ENCODE data around the gene CNOT6L.
"Not testable (repeated sequence)": the region's sequence is repeated elsewhere in the genome, so short reads cannot be mapped to it uniquely, and the experiment has no call there.

CNOT6L gene

DNA sequence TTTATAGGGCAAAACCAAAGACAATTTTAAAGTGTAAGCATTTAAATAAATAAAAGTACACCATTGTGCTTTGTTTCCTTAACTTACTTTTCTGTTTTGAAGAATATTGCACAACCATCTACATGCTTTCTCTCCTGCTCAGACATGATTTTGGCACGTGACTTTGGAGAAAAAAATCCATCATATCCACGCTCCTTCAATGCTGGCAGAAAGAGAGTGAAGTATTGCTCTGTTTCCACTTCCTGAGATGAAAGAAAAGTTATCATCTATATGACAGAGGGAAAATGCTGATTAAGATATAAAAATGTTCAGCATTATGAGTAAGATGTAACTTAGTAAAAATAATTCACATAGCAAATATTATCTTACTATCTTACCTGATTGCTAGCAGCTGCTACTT, 77.1 kb downstream of the CNOT6L start:
- Histone ChIP-seq H3K9me3 (ENCODE audit: control insufficient read depth, insufficient read depth, low read depth, low read length) (no peaks in the 10 kb centered on the region), H3K4me3 (ENCODE audit: low read depth, low read length) (no peak overlapping the region), H3K36me3 (ENCODE audit: control insufficient read depth, insufficient read depth, low read length) (no peaks in the 10 kb centered on the region), H3K27ac (ENCODE audit: low read depth, low read length) (no peak overlapping the region), H3K4me1 (ENCODE audit: control insufficient read depth, insufficient read depth, low read length) (no peaks in the 10 kb centered on the region), H3K27me3 (ENCODE audit: control insufficient read depth, insufficient read depth, low read length) (no peaks in the 10 kb centered on the region), H3K9ac (ENCODE audit: low read length) (no peak overlapping the region)

DNA sequence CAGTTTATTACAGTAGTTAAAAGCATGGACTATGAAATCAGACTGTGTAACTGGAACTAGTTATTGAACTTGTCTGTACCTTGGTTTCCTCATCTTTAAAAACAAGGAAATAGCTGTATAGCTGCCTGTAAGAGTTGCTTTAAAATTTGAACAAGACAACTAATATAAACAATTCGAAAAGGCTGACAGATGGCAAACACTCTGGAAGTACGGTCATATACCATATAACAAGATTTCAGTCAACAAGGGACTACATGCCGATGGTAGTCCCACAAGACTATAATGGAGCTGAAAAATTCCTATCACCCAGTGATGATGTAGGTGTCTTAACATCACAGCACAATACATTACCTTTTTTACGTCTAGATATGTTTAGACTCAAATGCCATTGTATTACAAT, 78.7 kb downstream of the CNOT6L start:
- H3K27ac ChIP-seq (ENCODE audit: low read depth, low read length) = no peak overlapping the region
- no peak overlapping the region for H3K9ac ChIP-seq (ENCODE audit: low read length)
- H3K36me3 ChIP-seq (ENCODE audit: control insufficient read depth, insufficient read depth, low read length) = no peaks in the 10 kb centered on the region
- no peaks in the 10 kb centered on the region for H3K27me3 ChIP-seq (ENCODE audit: control insufficient read depth, insufficient read depth, low read length)
- H3K9me3 ChIP-seq (ENCODE audit: control insufficient read depth, insufficient read depth, low read depth, low read length) = no peaks in the 10 kb centered on the region
- no peaks in the 10 kb centered on the region for H3K4me1 ChIP-seq (ENCODE audit: control insufficient read depth, insufficient read depth, low read length)
- no peak overlapping the region for H3K4me3 ChIP-seq (ENCODE audit: low read depth, low read length)

DNA sequence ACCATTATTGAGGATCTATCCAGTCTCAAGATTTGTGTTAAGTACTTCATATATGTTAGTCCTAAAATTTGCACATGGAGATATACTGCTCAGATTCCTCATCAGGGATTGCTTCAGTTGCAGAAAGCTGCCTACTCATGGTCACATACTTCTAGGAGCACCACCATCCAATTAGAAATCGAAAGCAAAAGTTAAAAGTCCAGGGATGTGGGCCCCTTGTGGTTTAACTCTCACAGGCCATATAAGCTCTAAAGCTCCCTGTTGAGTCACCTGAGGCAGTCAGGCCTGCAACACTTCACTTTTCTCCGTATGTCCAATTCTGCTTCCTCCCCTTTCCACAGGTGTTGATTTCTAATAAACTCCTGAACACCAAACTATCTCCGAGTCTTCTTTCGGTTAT, 84.2 kb downstream of the CNOT6L start:
- Histone ChIP-seq H3K4me3 (ENCODE audit: low read depth, low read length) (no peak overlapping the region), H3K27ac (ENCODE audit: low read depth, low read length) (no peak overlapping the region), H3K9me3 (ENCODE audit: control insufficient read depth, insufficient read depth, low read depth, low read length) (no peaks in the 10 kb centered on the region), H3K9ac (ENCODE audit: low read length) (no peak overlapping the region), H3K4me1 (ENCODE audit: control insufficient read depth, insufficient read depth, low read length) (peaks cover 5% of the 10 kb centered on the region; the same call in 1 of the 2 replicates), H3K36me3 (ENCODE audit: control insufficient read depth, insufficient read depth, low read length) (no peaks in the 10 kb centered on the region), H3K27me3 (ENCODE audit: control insufficient read depth, insufficient read depth, low read length) (no peaks in the 10 kb centered on the region)

DNA sequence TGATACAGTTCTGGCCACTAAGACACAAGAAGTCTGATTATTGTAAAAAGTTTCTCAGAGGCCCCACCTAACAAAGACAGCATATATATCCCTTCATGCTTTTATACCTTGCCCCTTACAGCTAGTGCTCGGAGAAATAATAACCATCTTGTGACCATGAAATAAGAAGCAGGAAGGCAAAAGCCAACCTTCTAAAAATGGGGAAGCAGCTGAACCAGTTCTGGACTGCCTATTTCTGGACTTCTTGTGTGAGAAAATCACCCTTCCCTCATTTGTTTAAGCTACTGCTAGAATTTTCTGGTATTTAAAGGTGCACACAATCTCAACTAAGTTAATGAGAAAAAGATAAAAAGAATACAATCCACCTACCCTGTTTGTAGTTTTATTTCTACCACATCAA, 87.5 kb downstream of the CNOT6L start:
- H3K27me3 ChIP-seq (ENCODE audit: control insufficient read depth, insufficient read depth, low read length) = no peaks in the 10 kb centered on the region
- H3K27ac ChIP-seq (ENCODE audit: low read depth, low read length) = no peak overlapping the region
- peaks cover 5% of the 10 kb centered on the region; the same call in 1 of the 2 replicates for H3K4me1 ChIP-seq (ENCODE audit: control insufficient read depth, insufficient read depth, low read length)
- H3K9ac ChIP-seq (ENCODE audit: low read length) = no peak overlapping the region
- H3K4me3 ChIP-seq (ENCODE audit: low read depth, low read length) = no peak overlapping the region
- 0 out of 2 replicates have a peak, but pooled peaks cover 2% of the 10 kb centered on the region for H3K36me3 ChIP-seq (ENCODE audit: control insufficient read depth, insufficient read depth, low read length)
- H3K9me3 ChIP-seq (ENCODE audit: control insufficient read depth, insufficient read depth, low read depth, low read length) = no peaks in the 10 kb centered on the region

DNA sequence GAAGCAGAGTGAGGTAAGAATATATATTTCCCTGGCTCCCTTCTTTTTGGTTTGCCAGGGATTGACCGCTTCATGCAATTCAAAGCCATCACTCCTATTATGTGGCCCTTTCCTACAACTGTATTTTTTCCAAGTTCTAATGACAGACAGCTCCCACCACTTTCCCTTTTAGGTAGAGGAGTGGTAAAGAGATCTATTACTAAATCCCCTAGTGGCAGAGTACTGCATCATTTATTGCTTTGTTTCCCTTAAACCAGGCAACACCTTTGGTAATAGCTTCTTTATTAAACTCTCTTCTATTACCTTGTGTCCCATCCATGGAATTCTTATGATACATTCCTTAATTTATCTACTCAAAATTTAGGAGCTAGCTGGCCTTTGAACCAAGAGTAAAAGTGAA, 90.7 kb downstream of the CNOT6L start:
- Histone ChIP-seq H3K27me3 (ENCODE audit: control insufficient read depth, insufficient read depth, low read length) (no peaks in the 10 kb centered on the region), H3K9ac (ENCODE audit: low read length) (no peak overlapping the region), H3K9me3 (ENCODE audit: control insufficient read depth, insufficient read depth, low read depth, low read length) (no peaks in the 10 kb centered on the region), H3K36me3 (ENCODE audit: control insufficient read depth, insufficient read depth, low read length) (0 out of 2 replicates have a peak, but pooled peaks cover 2% of the 10 kb centered on the region), H3K27ac (ENCODE audit: low read depth, low read length) (no peak overlapping the region), H3K4me3 (ENCODE audit: low read depth, low read length) (no peak overlapping the region), H3K4me1 (ENCODE audit: control insufficient read depth, insufficient read depth, low read length) (no peaks in the 10 kb centered on the region)

DNA sequence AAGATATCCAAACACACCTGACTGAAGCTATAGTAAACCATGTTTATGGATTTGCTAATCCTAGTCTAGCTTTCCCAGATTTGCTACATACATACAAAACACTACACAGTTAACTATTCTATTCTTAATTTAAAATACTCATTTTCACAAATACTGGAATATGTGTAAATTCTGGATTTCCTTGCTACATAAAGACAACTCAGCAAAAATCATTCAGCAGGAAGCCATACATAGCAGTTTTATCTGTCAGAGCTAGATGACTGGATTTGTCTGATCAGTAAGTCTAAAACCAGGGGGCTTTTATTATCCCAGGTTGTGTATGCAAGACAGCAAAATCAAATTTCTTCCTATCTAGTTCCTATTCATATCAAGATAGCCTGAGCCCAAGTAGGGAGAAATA, 98.1 kb downstream of the CNOT6L start:
- Histone ChIP-seq H3K9me3 (ENCODE audit: control insufficient read depth, insufficient read depth, low read depth, low read length) (no peaks in the 10 kb centered on the region), H3K27me3 (ENCODE audit: control insufficient read depth, insufficient read depth, low read length) (no peaks in the 10 kb centered on the region), H3K4me3 (ENCODE audit: low read depth, low read length) (no peak overlapping the region), H3K9ac (ENCODE audit: low read length) (no peak overlapping the region), H3K36me3 (ENCODE audit: control insufficient read depth, insufficient read depth, low read length) (no peaks in the 10 kb centered on the region), H3K4me1 (ENCODE audit: control insufficient read depth, insufficient read depth, low read length) (peaks cover 9% of the 10 kb centered on the region), H3K27ac (ENCODE audit: low read depth, low read length) (no peak overlapping the region)

DNA sequence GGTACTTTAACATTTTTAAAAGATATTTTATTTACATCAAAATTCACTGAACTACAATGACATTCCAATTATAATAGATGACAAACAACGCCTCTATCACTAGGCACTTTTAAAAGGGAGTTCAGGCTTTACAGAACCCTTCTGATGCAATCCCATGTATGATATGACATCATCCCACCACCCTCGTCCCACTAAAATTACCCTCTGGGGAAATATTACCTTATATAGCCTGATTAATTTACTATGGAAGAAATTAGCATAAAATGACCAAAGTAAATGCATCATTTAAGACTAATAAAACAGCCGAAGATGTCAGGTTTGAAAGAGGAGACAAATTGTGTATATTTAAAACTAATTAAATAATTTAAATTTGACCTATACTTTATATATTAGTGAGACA, 100.7 kb downstream of the CNOT6L start:
- H3K27ac ChIP-seq (ENCODE audit: low read depth, low read length); H3K9me3 ChIP-seq (ENCODE audit: control insufficient read depth, insufficient read depth, low read depth, low read length); H3K4me1 ChIP-seq (ENCODE audit: control insufficient read depth, insufficient read depth, low read length); H3K4me3 ChIP-seq (ENCODE audit: low read depth, low read length); H3K9ac ChIP-seq (ENCODE audit: low read length); H3K27me3 ChIP-seq (ENCODE audit: control insufficient read depth, insufficient read depth, low read length); H3K36me3 ChIP-seq (ENCODE audit: control insufficient read depth, insufficient read depth, low read length): not testable (repeated sequence)

DNA sequence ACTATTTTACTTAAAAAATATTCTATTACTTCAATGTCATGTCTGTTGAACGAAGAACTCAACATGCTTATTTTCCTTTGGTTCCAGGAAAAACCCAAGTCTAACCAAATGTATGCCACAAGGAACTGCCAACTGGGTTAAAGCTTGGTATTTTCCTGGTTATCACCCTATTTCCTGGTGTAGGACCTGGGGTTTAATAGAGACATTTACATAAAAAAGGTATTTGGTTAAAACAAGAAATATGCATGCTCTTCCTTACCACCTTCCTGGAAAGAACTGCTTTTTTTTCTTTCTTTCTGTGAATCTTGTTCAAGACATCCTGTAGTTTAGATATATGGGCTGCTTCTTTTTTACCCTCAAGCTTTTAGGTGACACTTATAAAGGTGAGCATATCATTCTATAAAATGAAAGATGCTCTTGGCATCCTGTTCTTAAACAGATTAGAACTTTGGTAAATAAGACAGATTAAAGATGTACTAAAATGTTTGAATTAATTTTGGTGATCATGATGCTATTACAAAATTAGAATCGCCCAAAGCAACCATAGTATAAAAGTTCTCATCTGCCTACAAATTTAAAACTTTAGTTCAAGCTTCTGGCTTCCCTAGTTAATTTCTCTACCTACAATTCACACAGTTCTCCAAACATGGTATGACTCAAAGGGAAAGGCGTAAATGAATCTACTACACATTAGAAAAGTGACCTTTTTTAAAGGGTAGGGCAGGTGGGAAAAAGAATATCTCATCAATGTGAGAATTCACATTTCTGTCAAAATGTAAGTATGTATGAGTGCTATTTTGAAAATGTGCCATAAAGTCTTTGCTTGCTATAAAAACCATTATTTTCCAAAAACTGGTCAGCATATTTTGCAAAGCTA, 103.5 kb downstream of the CNOT6L start:
- H3K9me3 ChIP-seq (ENCODE audit: control insufficient read depth, insufficient read depth, low read depth, low read length) = no peaks in the 10 kb centered on the region
- H3K27me3 ChIP-seq (ENCODE audit: control insufficient read depth, insufficient read depth, low read length) = no peaks in the 10 kb centered on the region
- no peaks in the 10 kb centered on the region for H3K36me3 ChIP-seq (ENCODE audit: control insufficient read depth, insufficient read depth, low read length)
- peaks cover 9% of the 10 kb centered on the region for H3K4me1 ChIP-seq (ENCODE audit: control insufficient read depth, insufficient read depth, low read length)
- H3K4me3 ChIP-seq (ENCODE audit: low read depth, low read length) = no peak overlapping the region
- H3K27ac ChIP-seq (ENCODE audit: low read depth, low read length) = no peak overlapping the region
- no peak overlapping the region for H3K9ac ChIP-seq (ENCODE audit: low read length)

DNA sequence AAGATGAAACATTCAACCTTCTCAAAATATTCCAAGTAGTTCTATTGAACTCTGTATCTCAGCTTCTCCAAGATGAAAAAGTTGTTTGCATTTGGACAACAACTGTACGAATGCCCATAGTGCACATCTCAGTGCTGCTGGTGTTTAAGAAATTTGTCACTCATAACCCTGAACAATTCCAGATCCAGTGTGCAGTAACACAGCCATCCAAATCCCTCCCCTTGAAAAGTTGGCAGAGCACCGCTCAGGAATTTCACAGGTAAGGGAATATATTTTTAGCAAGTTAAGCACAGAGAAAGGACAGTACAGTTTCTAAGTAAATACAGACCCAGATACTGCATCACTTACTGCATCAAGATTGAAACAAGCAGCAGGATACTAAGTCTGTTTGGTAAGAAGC, 104.7 kb downstream of the CNOT6L start:
- Histone ChIP-seq H3K9ac (ENCODE audit: low read length) (no peak overlapping the region), H3K27ac (ENCODE audit: low read depth, low read length) (no peak overlapping the region), H3K4me1 (ENCODE audit: control insufficient read depth, insufficient read depth, low read length) (peaks cover 9% of the 10 kb centered on the region), H3K4me3 (ENCODE audit: low read depth, low read length) (no peak overlapping the region), H3K9me3 (ENCODE audit: control insufficient read depth, insufficient read depth, low read depth, low read length) (no peaks in the 10 kb centered on the region), H3K36me3 (ENCODE audit: control insufficient read depth, insufficient read depth, low read length) (no peaks in the 10 kb centered on the region), H3K27me3 (ENCODE audit: control insufficient read depth, insufficient read depth, low read length) (no peaks in the 10 kb centered on the region)

DNA sequence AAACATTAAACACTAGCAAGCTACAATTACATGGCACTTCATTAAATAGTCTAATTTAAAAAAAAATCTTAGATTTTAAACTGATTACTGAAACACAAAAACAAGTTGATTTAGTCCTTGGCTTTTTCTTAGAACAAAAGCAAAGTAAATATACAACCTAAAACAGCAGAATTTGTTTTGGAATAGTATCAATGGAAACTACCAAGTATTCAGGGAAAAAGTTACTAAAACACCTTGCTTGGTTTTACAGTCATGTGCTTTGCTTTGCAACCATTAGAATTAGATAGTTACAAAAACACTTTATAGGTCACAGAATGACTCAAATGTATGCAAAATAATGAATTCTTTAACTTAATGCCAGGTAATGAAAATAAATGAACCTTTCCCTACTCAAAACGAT, 105.3 kb downstream of the CNOT6L start:
- H3K27me3 ChIP-seq (ENCODE audit: control insufficient read depth, insufficient read depth, low read length) = no peaks in the 10 kb centered on the region
- no peak overlapping the region for H3K27ac ChIP-seq (ENCODE audit: low read depth, low read length)
- H3K36me3 ChIP-seq (ENCODE audit: control insufficient read depth, insufficient read depth, low read length) = no peaks in the 10 kb centered on the region
- peaks cover 9% of the 10 kb centered on the region for H3K4me1 ChIP-seq (ENCODE audit: control insufficient read depth, insufficient read depth, low read length)
- no peak overlapping the region for H3K4me3 ChIP-seq (ENCODE audit: low read depth, low read length)
- H3K9me3 ChIP-seq (ENCODE audit: control insufficient read depth, insufficient read depth, low read depth, low read length) = no peaks in the 10 kb centered on the region
- no peak overlapping the region for H3K9ac ChIP-seq (ENCODE audit: low read length)

DNA sequence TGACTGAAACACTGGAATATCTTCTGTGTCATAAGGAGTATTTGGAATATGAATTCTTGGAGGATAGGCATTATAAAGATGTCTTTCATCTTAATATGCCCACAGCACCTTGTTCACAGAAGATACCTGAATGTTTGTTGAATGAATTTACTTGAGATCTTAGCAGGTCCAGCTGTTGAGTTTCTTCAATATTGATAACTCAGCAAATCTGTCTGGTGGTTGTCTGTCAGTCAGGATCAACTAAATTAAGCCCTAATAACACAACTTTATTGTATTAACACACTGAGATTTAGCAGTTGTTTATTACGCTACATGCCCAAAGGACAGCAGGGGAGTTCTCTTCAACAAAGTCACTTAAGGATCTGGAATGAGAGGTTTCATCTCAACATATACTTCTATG, 106.5 kb downstream of the CNOT6L start:
- H3K27ac ChIP-seq (ENCODE audit: low read depth, low read length) = no peak overlapping the region
- H3K4me1 ChIP-seq (ENCODE audit: control insufficient read depth, insufficient read depth, low read length) = peaks cover 4% of the 10 kb centered on the region
- no peaks in the 10 kb centered on the region for H3K9me3 ChIP-seq (ENCODE audit: control insufficient read depth, insufficient read depth, low read depth, low read length)
- H3K27me3 ChIP-seq (ENCODE audit: control insufficient read depth, insufficient read depth, low read length) = no peaks in the 10 kb centered on the region
- H3K36me3 ChIP-seq (ENCODE audit: control insufficient read depth, insufficient read depth, low read length) = no peaks in the 10 kb centered on the region
- H3K4me3 ChIP-seq (ENCODE audit: low read depth, low read length) = no peak overlapping the region
- H3K9ac ChIP-seq (ENCODE audit: low read length) = no peak overlapping the region
